H1 (cell line): ENCODE results near the gene SLC38A1. TPM values are rescaled to one million over a fixed set of nuclear protein-coding genes. Genes with fewer than 3 reads are reported as not detected.

Experiments used
- ASH2L ChIP-seq: fragments of 200-600, 300-600 bp; sonication (generic); IDR thresholded peaks from one replicate; pipeline ENCODE4 v1.7.1; 2017; ENCODE audit warnings: low read length
- SP2 ChIP-seq: IDR thresholded peaks from 2 replicates; pipeline ENCODE4 v1.6.1; 2012; ENCODE audit warnings: mild to moderate bottlenecking, low read length, inconsistent platforms
- TBP ChIP-seq: IDR thresholded peaks from 2 replicates; pipeline ENCODE4 v1.6.1; 2011; ENCODE audit warnings: low read depth, low read length, improper control_type of control experiment
- polyA plus RNA-seq, 7 experiments: library from polyadenylated mRNA; depleted of rRNA in 3 of 7; stranded (reverse) in 5 of 7; unstranded in 2 of 7; fragments of >200 nt in 5 of 7; fragments of 200-250 nt in 2 of 7; gene quantifications; 1 replicate in 5 of 7; 2 replicates in 1 of 7; 4 replicates in 1 of 7; pipeline versions ENCODE4 v1.2.1 to v1.2.3, GENCODE V29; 2011 to 2013; ENCODE audit warnings: missing spikeins in 2 of 7, mixed read lengths in 2 of 7
- total RNA-seq: library from RNA; stranded (reverse); fragmentation: NEBNext Ultra II Directional; extraction: Animal tissue kit (Norgen Biotek cat#: 25700); gene quantifications from 2 replicates; pipeline ENCODE4 v1.2.1, GENCODE V29; 2021

SLC38A1 gene
- total and polyA plus RNA-seq, 2 of the 8 experiments (the other 6 are each of a cell fraction or from before 2014, with no cell fraction given), result 83.4 to 242 TPM

- TF ChIP-seq ASH2L (no peak), SP2 (no peak), TBP (no peak)
These were observed 4.8 kb downstream of the SLC38A1 start (continued) for GRCh38 chr12:46264057-46264456.
